ENCODE measurements around the gene GSDME. TPM values are rescaled to one million over a fixed set of nuclear protein-coding genes. Genes with fewer than 3 reads are reported as not detected.
A peak's percentile ranks its signal among the peaks of the same experiment; 100 is the strongest.
"Not testable (repeated sequence)": the region's sequence is repeated elsewhere in the genome, so short reads cannot be mapped to it uniquely, and the experiment has no call there.

GSDME gene
- total RNA-seq, 2 donors from 2014 or later = 0.85 to 1.8 TPM

DNA sequence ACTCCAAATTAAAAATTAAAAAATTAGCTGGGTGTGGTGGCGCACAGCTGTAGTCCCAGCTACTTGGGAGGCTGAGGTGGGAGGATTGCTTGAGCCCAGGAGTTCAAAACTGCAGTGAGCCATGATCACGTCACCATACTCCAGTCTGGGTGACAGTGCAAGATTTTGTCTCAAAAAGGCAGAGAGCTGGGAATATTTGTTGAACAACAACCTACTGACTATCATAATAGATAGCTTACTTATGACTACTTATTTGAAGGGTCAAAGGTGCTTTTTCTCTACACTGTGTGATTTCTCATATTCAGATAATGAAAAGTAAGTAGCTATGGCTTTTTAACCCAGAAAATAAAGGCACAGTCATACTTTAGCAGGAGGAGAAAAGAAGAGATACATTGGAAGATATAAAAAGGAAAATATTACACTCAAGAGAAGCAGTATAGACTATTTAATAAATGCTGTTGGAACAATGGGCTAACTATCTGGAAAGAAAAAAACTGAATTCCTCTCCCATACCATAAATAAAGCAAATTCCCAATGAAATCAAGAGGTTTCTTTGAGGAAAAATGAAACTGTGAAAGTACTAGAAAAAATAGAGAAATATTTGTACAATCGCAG lies 6.7 kb downstream of the GSDME start:
- DNase-seq = no peak
- intact Hi-C loops (cut with DNase I, micrococcal nuclease) = no loop called here
- ATAC-seq = no peak

DNA sequence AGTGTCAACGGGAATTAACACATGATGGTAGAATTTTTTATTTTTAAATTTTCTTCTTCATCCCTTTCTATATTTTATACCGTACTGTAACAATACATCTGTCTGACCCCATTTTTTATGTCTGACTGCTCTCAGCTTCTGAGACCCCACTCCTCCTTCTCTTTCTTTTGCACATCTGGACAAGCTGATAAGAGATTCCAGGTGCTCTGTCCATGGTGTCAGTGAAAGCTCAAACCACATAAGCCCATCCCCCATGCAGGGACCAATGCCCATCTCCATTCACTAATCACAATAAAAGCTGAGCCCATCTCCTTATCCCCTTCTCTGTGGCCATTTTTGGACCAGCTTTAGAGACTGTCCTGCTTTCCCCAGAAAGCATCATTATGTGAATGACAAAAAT lies 8.7 kb downstream of the GSDME start:
- ATAC-seq (no peak), DNase-seq (no peak)
- intact Hi-C loops (cut with DNase I, micrococcal nuclease) = no loop called here

- intact Hi-C loops (cut with DNase I, micrococcal nuclease) = no loop called here
- no peak for ATAC-seq
- DNase-seq = no peak
Measured at GRCh38 chr7:24745355-24745754, 11.9 kb downstream of the GSDME start.

DNA sequence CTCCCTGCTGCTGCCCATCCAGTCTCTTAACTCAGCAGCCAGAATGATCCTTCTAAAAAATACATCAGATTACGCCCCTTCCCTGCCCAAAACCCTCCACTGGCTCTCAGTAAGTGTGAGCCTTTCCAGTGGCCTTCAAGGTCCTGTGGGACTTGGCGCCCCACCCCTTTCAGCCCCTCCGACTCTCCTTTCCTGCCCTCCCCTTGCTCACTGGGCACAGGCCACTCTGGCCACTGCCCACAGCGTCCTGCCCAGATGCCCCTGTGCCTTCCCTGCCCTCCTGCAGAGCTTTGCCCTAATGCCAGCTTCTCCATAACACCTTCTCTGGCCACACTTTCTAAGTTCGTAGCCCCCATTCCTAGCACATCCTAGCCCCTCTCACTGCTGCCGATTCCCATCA lies 13.8 kb downstream of the GSDME start:
- ATAC-seq = no peak
- DNase-seq = no peak
- intact Hi-C loops (cut with DNase I, micrococcal nuclease) = no loop called here

- intact Hi-C loops (cut with DNase I, micrococcal nuclease) = no loop called here
- DNase-seq (no peak), ATAC-seq (no peak)
Measured at GRCh38 chr7:24742506-24743162, 14.6 kb downstream of the GSDME start.

DNA sequence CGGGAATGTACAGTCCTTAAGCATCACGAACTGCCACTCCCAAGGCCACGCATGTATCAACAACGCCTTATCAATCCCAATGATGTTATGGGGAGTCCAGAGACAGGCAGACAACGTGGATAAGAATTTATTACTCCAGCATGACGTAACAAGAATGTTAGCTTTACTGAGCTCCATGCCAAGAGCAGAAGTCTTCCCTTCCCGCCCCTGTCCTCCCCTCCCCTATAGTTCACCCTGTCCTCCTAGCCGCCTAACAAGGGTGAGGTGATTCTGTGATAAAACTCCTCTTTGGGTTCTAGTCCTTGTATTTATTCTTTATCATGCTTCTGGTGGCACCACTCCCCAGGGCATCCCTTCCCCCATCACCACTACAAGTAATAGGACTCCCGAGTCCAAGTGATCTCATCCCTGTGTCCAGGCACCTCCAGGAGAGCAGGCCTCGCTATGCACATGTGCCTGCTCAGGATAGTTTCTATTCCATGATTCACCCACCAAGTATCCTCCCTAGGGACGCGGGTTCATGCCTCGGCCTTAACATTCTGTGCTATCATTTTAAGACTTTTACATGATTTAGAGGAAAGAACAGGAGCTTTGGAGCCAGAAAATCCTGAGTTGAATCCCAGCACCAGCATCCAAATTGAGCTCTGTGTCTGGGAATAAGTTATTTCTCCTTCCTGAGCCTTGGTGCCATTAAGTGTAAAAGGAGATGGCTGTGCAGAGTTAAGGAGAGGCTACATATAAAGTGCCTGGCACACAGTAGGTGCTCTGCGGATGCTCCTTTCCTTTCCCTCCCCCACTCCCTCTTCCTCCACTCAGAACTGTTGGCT lies 15.4 kb downstream of the GSDME start:
- intact Hi-C loops (cut with DNase I, micrococcal nuclease) = no loop called here
- no peak for DNase-seq
- ATAC-seq = peak; percentile 8

GRCh38 chr7:24740871-24741270 lies 16.4 kb downstream of the GSDME start:
- ATAC-seq = no peak
- no peak for DNase-seq
- intact Hi-C loops (cut with DNase I, micrococcal nuclease) = no loop called here

DNA sequence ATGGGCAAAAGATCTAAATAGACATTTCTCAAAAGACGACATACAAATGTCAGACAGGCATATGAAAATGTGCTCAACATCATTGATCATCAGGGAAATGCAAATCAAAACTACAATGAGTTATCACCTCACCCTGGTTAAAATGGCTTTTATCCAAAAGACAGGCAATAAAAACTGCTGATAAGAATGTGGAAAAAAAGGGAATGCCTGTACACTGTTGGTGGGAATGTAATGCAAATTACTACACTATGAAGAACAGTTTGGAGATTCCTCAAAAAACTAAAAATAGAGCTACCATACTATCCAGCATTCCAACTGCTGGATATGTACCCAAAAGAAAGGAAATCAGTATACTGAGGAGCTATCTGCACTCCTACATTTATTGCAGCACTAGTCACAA lies 18.0 kb downstream of the GSDME start:
- DNase-seq = no peak

GRCh38 chr7:24738577-24738976 lies 18.7 kb downstream of the GSDME start:
- intact Hi-C loops (cut with DNase I, micrococcal nuclease) = no loop called here
- DNase-seq = no peak
- no peak for ATAC-seq

More for the DNA sequence above, 18.0 kb downstream of the GSDME start:
- intact Hi-C loops (cut with DNase I, micrococcal nuclease) = no loop called here
- ATAC-seq = no peak

- ATAC-seq = no peak
- DNase-seq = no peak
- intact Hi-C loops (cut with DNase I, micrococcal nuclease) = no loop called here
Measured at GRCh38 chr7:24737281-24737680, 20.0 kb downstream of the GSDME start.

DNA sequence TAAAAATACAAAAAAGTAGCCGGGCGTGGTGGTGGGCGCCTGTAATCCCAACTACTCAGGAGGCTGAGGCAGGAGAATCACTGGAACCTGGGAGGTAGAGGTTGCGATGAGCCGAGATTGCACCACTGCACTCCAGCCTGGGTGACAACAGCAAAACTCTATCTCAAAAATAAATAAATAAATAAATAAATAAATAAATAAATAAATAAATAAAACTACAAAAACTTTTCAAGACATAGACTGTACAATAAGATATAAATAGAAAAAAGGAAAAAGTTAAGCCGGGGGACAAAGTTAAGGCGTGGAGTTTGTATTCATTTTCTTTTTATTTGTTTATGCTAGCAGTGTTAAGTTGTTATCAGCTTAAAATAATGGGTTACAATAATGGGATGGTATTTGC lies 21.7 kb downstream of the GSDME start:
- ATAC-seq; intact Hi-C loops (cut with DNase I, micrococcal nuclease); DNase-seq: not testable (repeated sequence)

- ATAC-seq (no peak), DNase-seq (no peak)
- intact Hi-C loops (cut with DNase I, micrococcal nuclease) = no loop called here
Measured at GRCh38 chr7:24734306-24734705, 23.0 kb downstream of the GSDME start.

GRCh38 chr7:24733414-24734060 lies 23.7 kb downstream of the GSDME start:
- intact Hi-C loops (cut with DNase I, micrococcal nuclease) = no loop called here
- ATAC-seq = no peak

GRCh38 chr7:24732646-24733413 lies 24.4 kb downstream of the GSDME start:
- DNase-seq = no peak
- intact Hi-C loops (cut with DNase I, micrococcal nuclease) = no loop called here
- ATAC-seq = no peak

More at GRCh38 chr7:24733414-24734060, 23.7 kb downstream of the GSDME start:
- no peak for DNase-seq

DNA sequence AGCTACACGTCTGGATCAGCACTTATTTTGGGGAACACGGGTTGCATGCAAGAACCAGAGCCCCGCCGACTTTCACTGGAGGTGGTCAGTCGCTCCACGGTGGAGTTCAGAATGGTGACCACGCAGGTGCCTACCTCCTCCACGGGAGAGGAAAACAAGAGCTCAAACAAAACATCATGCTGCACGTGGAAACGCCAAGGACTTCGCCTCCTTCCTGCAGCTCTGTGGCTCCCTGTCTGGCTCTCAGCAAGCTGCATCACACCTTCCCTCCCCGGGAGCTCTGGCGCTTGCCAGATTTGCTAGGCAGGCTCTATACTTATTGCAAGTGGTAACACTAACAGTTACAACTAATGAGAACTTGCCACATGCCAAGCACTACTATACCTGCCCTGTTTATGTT lies 26.0 kb downstream of the GSDME start:
- DNase-seq = no peak
- intact Hi-C loops (cut with DNase I, micrococcal nuclease) = no loop called here
- ATAC-seq = no peak

DNA sequence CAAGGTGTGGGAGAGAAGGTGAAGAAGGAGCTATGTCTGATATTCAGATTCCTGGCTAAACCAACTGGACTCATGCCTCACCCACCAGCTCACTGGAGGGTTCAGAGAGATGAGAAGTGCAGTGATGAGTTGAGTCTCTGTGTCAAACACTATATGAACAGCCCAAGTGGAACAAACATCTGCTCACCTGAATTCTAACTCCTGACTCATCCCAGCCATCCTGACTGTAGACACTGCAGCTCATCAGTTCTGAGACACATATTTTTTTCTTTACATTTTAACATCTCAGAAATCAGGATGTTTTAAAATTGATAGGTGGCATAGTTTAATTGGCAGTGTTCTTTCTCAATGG lies 27.3 kb downstream of the GSDME start:
- DNase-seq (no peak), ATAC-seq (no peak)
- intact Hi-C loops (cut with DNase I, micrococcal nuclease) = no loop called here

- ATAC-seq = no peak
- DNase-seq = no peak
- intact Hi-C loops (cut with DNase I, micrococcal nuclease) = no loop called here
Measured at GRCh38 chr7:24729365-24730017, 27.8 kb downstream of the GSDME start.

DNA sequence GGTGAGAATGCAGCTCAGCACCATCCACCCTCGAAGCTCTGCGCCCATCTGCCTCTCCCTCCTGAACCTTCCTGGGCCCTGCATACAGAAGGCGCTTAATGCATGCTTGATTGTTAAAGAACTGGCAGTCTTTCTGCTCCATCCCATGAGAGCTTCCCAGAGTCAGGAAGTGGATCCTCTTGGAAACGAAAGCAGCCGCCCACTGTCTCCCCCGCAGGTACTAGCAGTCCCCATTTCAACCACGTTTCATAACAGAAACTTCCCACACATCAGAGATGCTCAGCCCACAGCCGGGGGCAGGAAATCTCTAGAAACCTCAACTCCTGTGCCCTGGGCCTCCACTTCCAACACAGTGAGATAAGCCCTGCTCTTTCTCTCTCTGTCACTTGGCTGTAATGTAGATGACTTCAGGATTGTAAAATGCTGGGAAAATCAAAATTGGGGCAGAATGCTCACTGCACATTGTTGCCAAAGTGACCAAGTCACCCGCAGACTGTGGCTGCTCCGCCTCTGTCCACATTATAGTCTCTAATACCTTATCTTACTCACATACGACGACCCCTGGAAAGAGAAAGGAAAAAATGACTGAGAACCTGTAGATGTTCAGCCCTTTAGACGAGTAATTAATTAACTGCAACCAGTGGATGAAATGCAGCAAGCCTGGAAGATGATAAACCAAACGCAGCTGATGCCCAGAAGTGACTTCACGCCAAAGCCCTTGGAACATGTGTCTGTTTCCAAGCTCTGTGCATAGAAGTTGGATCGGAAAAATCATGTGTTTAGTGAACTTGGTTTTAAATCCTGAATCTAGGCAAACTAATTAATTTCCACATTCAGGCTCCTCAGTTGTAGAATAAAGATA lies 28.5 kb downstream of the GSDME start:
- DNase-seq (no peak), ATAC-seq (no peak)
- intact Hi-C loops (cut with DNase I, micrococcal nuclease) = no loop called here
